Fibroblast of skin of left quadriceps (primary cell): Measurements from ENCODE around the gene ADAP1.

Experiments used
- DNase-seq, 2 experiments: peaks; one replicate each; pipeline ENCODE4 v3.0.0-alpha.2; 2013; ENCODE audit warnings: low read depth in 2 of 2

Gene ADAP1

GRCh38 chr7:895451-896052, 58.9 kb downstream of the ADAP1 start:
- no peak for DNase-seq

- DNase-seq: no peak
Measured at GRCh38 chr7:894927-895450, 59.5 kb downstream of the ADAP1 start.

- no peak for DNase-seq
Measured at GRCh38 chr7:894164-894867, 60.2 kb downstream of the ADAP1 start.

GRCh38 chr7:893686-894085, 60.8 kb downstream of the ADAP1 start:
- DNase-seq: no peak

GRCh38 chr7:892648-893593, 61.6 kb downstream of the ADAP1 start:
- DNase-seq: no peak

GRCh38 chr7:891805-892204, 62.7 kb downstream of the ADAP1 start:
- no peak for DNase-seq

- no peak for DNase-seq
Measured at GRCh38 chr7:891291-891690, 63.2 kb downstream of the ADAP1 start.

- DNase-seq: no peak
Measured at GRCh38 chr7:890868-891267, 63.6 kb downstream of the ADAP1 start.

- DNase-seq: no peak
Measured at GRCh38 chr7:889391-889790, 65.1 kb downstream of the ADAP1 start.

GRCh38 chr7:889025-889390, 65.5 kb downstream of the ADAP1 start:
- DNase-seq: no peak

GRCh38 chr7:888081-889024, 66.1 kb downstream of the ADAP1 start:
- no peak for DNase-seq

- no peak for DNase-seq
Measured at GRCh38 chr7:887488-887820, 67.0 kb downstream of the ADAP1 start.

- DNase-seq: no peak
Measured at GRCh38 chr7:886626-887487, 67.6 kb downstream of the ADAP1 start.

GRCh38 chr7:885893-886625, 68.4 kb downstream of the ADAP1 start:
- no peak for DNase-seq

GRCh38 chr7:885261-885892, 69.1 kb downstream of the ADAP1 start:
- DNase-seq: no peak

GRCh38 chr7:884191-885003, 70.1 kb downstream of the ADAP1 start:
- no peak for DNase-seq

- DNase-seq: no peak
Measured at GRCh38 chr7:883055-884021, 71.1 kb downstream of the ADAP1 start.
